Neutrophil (primary cell): Measurements from ENCODE around the gene ENKUR.

Experiments
- H3K27ac ChIP-seq: fragments of 200-600 bp; sonication (generic); 2 replicates; pipeline ENCODE4 v1.5.1; 2016; ENCODE audit warnings: mild to moderate bottlenecking, moderate library complexity
- H3K27me3 ChIP-seq: fragments of 200-600 bp; sonication (generic); 2 replicates; pipeline ENCODE4 v1.6.0; 2016; ENCODE audit warnings: mild to moderate bottlenecking
- H3K36me3 ChIP-seq: fragments of 200-600 bp; sonication (generic); 2 replicates; pipeline ENCODE4 v1.5.1; 2017
- H3K4me1 ChIP-seq, 2 experiments: fragments of 200-600 bp in 1 of 2; sonication (generic) in 1 of 2; 1 replicate in 1 of 2; 2 replicates in 1 of 2; pipeline versions ENCODE4 v1.5.1 to v1.6.1; 2013 to 2016; ENCODE audit warnings: low read depth in 1 of 2, low read length in 1 of 2, mild to moderate bottlenecking in 1 of 2, moderate library complexity in 1 of 2; ENCODE audit not compliant: control insufficient read depth in 1 of 2, insufficient read depth in 1 of 2
- H3K4me3 ChIP-seq, 2 experiments: fragments of 200-600 bp in 1 of 2; sonication (generic) in 1 of 2; 1 replicate in 1 of 2; 2 replicates in 1 of 2; pipeline ENCODE4 v1.5.1; 2013 to 2016; ENCODE audit warnings: low read depth in 1 of 2, low read length in 1 of 2, mild to moderate bottlenecking in 1 of 2, moderate library complexity in 1 of 2
- H3K9me3 ChIP-seq: fragments of 200-600 bp; sonication (generic); 2 replicates; pipeline ENCODE4 v1.5.1; 2016
- TF ChIP-seq, protein P1 (sequence below): fragments of 200-600 bp; sonication (generic); IDR thresholded peaks from 2 replicates; pipeline ENCODE4 v1.5.1; 2016; ENCODE audit warnings: antibody characterized with exemption

Gene ENKUR

DNA sequence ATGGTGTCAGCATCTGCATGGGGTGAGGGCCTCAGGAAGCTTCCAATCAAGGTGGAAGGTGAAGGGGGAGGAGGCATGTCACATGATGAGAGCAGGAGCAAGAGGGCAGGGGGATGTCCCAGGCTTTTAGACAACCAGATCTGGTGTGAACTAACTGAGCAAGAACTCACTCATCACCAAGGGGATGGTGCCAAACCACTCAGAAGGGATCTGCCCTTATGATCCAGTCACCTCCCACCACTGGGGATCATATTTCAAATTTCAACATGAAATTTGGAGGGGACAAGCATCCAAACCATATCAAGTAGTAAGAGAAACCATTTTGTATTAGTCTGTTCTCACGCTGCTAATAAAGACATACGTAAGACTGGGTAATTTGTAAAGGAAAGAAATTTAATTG is 34.0 kb upstream of the ENKUR start:
- Histone ChIP-seq H3K4me1 (no peaks in the 10 kb centered on the region), H3K36me3 (no peaks in the 10 kb centered on the region), H3K27ac (no peak overlapping the region), H3K4me3 (no peak overlapping the region), H3K27me3 (no peaks in the 10 kb centered on the region), H3K9me3 (no peaks in the 10 kb centered on the region)
- TF ChIP-seq, protein P1, sequence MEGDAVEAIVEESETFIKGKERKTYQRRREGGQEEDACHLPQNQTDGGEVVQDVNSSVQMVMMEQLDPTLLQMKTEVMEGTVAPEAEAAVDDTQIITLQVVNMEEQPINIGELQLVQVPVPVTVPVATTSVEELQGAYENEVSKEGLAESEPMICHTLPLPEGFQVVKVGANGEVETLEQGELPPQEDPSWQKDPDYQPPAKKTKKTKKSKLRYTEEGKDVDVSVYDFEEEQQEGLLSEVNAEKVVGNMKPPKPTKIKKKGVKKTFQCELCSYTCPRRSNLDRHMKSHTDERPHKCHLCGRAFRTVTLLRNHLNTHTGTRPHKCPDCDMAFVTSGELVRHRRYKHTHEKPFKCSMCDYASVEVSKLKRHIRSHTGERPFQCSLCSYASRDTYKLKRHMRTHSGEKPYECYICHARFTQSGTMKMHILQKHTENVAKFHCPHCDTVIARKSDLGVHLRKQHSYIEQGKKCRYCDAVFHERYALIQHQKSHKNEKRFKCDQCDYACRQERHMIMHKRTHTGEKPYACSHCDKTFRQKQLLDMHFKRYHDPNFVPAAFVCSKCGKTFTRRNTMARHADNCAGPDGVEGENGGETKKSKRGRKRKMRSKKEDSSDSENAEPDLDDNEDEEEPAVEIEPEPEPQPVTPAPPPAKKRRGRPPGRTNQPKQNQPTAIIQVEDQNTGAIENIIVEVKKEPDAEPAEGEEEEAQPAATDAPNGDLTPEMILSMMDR: no peak

DNA sequence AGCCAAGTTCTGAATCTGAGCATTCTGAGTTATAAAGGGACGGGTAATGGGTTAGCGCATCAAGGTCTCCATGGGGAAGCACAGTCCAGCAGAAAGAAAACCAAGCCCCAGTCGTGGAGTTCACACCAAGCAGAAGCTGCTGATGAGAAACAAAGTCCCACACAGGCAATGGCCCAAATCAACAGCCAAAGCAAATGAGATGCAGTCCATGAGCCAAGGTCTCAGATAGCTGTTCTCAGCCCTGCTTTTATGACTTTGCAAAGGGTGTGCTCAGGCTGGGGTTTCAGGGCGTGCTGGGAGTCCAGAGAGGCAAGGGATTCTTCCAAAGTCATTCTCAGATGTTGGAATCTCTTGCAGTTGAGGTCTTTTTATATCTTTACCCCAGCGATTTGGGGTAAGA is 32.5 kb upstream of the ENKUR start:
- Histone ChIP-seq H3K36me3 (no peaks in the 10 kb centered on the region), H3K27ac (no peak overlapping the region)
- TF ChIP-seq, protein P1: no peak

DNA sequence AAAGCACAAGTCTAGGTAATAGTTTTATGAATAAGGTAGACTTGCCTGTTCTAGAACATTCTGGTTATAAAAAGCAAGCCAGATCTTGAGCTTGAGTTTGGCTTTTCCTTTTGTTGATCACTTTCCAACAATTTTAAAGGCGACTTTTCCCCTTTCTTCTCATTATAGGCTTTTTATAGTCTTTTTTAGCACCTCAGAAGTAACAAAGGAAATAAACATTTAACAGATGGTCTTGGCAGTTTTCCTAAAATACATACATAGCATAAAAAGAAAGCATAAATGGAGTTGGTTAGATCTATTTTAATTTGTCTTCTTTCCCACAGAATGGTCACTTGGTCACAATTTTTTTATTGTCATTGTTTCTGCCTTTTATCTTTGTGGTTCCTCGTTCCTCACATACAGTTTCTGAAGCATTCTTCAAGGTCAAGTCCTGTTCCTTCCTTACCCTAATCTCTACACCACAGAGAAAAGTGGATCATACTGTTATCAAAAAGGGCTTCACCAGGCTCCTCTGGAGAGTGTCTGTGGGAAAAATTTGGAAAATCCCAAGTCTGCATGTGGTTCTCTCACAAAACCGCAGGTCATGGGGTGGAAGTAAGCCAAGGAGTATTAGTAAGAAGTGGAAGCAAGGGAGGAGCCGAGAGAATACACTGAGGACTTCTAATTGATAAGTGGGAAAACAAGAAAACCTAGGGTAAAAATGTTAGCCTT is 31.8 kb upstream of the ENKUR start:
- Histone ChIP-seq H3K27ac (no peak overlapping the region), H3K4me1 (no peaks in the 10 kb centered on the region), H3K9me3 (no peaks in the 10 kb centered on the region), H3K27me3 (no peaks in the 10 kb centered on the region), H3K36me3 (no peaks in the 10 kb centered on the region), H3K4me3 (no peak overlapping the region)
- TF ChIP-seq, protein P1: no peak

More for the DNA sequence above, 32.5 kb upstream of the ENKUR start:
- Histone ChIP-seq H3K9me3 (no peaks in the 10 kb centered on the region), H3K4me1 (no peaks in the 10 kb centered on the region), H3K4me3 (no peak overlapping the region), H3K27me3 (no peaks in the 10 kb centered on the region)

DNA sequence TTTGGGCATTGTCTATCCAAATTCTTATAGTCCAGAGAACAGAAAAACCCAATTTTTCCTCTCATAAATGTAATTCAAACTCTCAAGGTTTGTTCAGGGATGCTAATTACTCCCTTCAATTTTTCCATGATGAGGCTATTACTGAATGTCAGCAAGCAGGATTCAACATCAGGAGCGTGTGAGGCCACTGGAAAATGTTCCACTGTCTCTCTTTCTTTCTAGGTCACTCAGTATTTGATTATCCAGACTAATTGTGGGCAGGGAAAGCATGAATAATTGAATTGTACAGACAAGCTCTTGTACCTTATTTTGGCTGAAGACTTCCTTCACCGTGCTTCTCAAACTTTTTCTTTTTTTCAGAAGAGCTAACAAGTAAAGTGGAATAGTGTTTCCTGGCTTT is 31.1 kb upstream of the ENKUR start:
- no peak overlapping the region for H3K4me3 ChIP-seq
- TF ChIP-seq, protein P1: no peak
- H3K36me3 ChIP-seq: no peaks in the 10 kb centered on the region
- H3K4me1 ChIP-seq: no peaks in the 10 kb centered on the region
- no peaks in the 10 kb centered on the region for H3K9me3 ChIP-seq
- no peaks in the 10 kb centered on the region for H3K27me3 ChIP-seq
- H3K27ac ChIP-seq: no peak overlapping the region

DNA sequence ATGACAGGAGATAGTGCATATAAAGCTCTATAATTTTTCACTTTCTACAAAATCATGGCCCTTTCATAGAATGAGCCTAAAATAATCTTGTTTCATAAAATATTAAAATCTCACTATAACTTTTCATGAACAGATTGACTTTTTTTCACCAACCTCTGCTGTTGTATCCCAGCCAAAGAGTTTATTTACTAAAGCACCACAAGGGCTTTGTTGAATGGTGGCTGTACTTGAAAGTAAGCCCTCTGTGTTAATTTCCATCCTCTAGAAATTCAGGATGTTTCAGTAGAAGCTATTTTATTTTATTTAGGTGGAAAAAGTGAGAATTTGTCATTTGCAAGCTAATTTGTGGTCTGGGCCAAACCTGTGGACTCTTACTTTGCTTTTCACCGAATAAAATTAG is 30.7 kb upstream of the ENKUR start:
- TF ChIP-seq, protein P1: no peak
- Histone ChIP-seq H3K4me3 (no peak overlapping the region), H3K4me1 (no peaks in the 10 kb centered on the region), H3K27ac (no peak overlapping the region), H3K36me3 (no peaks in the 10 kb centered on the region), H3K27me3 (no peaks in the 10 kb centered on the region), H3K9me3 (no peaks in the 10 kb centered on the region)
